Posterior vena cava (tissue), 2 donors: ENCODE data around the gene LILRB5. TPM values are rescaled to one million over a fixed set of nuclear protein-coding genes. Genes with fewer than 3 reads are reported as not detected.
A peak's percentile ranks its signal among the peaks of the same experiment; 100 is the strongest.
"Not testable (repeated sequence)": the region's sequence is repeated elsewhere in the genome, so short reads cannot be mapped to it uniquely, and the experiment has no call there.

Experiments
- DNase-seq: peaks from one replicate; pipeline ENCODE4 v3.0.0-alpha.2; 2020; ENCODE audit warnings: low spot score
- intact Hi-C, 2 donors: fragments of 100-400 bp; cut with DNase I; formaldehyde crosslinking; loops; one replicate each; pipeline versions ENCODE4 v1.14.1 to v1.14.2; 2022 to 2023
- long read RNA-seq, 2 donors: library from polyadenylated mRNA; unstranded; transcript quantifications; one replicate each; pipeline ENCODE4 v2.0.0, GENCODE V29; 2020 to 2021
- total RNA-seq, 2 donors: library from RNA; stranded (reverse); fragmentation: NEBNext Ultra II Directional; extraction: Animal tissue kit (Norgen Biotek cat#: 25700); gene quantifications; one replicate each; pipeline ENCODE4 v1.2.1, GENCODE V29; 2021
- donor health status: DM: yes; HTN: yes; CAD: no.
- donor health status: DM: yes; HTN: yes; CAD: no.

Gene LILRB5
- total RNA-seq: 10 to 100 TPM; 14.9 to 22.5 TPM
- long read RNA-seq, donor 1: 0 reads
- long read RNA-seq, donor 2, partial matches to known transcripts: 3 of 9 reads
- long read RNA-seq, donor 2, other reads (novel, unspliced or antisense): 1 of 9 reads

DNA sequence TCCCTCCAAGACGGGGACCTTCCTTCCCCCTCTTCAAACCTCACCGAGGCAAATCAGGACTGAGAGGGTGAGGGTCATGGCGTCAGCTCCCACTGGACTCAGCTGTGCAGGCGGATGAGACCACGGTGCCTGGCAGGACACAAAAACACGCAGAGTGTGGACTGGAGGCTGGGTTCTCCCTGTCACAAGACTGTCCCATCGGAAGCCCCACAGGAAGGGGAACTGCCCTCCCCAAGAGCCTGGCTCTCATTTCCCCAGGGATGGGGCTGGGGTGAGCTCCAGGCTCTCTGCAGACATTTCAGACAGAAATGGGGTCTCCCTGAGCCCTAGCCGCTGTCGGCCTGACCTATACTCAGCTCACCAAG, at the start of gene LILRB5:
LILRB5 (minus strand) TSS at position 158 of the 365 bp plus-strand sequence; CDS start at position 78, 80 bp downstream.
- no peak for DNase-seq
- intact Hi-C loops: no loop called here

DNA sequence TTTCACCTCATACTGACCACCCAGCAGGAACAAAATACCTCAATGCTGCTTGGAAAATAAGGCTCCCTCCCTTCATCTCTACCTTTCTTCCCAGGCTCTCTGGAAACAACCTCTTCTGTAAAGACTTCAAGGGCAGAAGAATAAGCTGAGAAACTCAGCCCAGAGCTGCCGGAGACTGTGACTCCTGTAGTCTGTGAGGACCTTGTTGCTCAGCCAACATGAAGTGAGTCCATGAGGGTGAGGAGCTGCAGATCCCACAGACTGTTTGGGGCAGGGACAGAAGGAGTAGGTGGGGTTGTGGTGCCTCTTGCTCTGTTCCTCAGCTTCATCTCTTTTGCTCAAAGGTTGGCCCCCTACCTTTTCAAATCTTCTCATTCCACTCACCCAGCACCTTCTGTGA, 48.1 kb upstream of the LILRB5 start:
- intact Hi-C loops: no loop called here
- peak; percentile 36 for DNase-seq

DNA sequence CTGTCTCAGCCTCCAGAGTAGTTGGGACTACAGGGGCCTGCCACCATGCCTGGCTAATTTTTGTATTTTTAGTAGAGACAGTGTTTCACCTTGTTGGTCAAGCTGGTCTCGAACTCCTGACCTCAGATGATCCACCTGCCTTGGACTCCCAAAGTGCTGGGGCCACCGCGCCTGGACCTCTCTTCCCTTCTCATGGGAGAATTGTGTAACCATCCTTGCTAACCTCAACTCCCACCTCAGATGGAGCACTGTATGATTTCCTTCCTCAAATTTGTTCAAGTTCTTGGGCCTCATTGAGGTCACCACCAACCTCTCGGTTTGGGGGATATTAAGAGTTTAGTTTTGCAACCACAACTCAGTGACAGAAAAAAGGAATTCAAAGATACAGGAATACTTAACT, 45.2 kb upstream of the LILRB5 start:
- intact Hi-C loops: no loop called here
- peak; percentile 81 for DNase-seq

DNA sequence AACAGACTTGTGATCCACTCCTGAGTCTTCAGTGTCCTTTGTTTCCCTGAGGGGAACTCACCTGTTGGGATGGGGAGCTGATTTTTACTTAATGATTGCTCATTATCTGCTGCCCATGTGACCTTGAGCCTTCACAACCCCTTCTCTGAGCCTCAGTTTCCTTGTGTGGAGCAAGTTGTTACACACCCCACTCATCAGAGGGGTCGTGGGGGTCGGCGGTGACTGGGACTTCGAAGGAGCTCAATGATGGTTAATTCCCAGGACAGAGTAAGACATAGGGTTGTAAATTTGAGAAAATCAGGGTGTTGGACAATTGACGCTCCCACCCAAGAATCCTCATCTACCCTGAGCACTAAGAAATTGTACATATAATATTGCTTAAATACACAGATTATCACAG, 42.4 kb upstream of the LILRB5 start:
- peak; percentile 9 for DNase-seq
- intact Hi-C loops: loop anchor here in 1 of 2 donors (5.0 to 10.0 kb wide), 2 partner anchors 477 to 1175 kb away; partner anchors contain the start of genes NLRP12 and ZNF628

DNA sequence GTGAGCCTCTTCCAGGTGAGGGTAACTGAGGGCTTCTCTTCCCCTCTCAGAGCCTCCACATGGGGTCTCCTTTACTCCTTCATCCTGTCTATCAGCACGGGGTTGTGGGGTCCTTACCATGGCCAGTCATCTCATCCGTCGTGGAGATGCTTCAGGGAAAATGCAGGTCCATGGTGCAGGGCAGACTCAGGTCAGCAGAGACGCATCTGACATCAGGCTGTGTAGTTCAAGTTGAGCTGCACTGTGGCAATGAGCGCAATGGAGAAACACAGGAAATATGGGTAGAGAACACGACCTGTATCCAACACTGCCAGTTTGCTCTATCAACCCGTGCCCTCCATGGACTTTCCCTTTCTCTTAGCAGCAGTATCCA, 42.0 kb upstream of the LILRB5 start:
- intact Hi-C loops: loop anchor here in 1 of 2 donors (5.0 to 10.0 kb wide), 2 partner anchors 477 to 1176 kb away; partner anchors contain the start of genes NLRP12 and ZNF628
- peak; percentile 64 for DNase-seq

DNA sequence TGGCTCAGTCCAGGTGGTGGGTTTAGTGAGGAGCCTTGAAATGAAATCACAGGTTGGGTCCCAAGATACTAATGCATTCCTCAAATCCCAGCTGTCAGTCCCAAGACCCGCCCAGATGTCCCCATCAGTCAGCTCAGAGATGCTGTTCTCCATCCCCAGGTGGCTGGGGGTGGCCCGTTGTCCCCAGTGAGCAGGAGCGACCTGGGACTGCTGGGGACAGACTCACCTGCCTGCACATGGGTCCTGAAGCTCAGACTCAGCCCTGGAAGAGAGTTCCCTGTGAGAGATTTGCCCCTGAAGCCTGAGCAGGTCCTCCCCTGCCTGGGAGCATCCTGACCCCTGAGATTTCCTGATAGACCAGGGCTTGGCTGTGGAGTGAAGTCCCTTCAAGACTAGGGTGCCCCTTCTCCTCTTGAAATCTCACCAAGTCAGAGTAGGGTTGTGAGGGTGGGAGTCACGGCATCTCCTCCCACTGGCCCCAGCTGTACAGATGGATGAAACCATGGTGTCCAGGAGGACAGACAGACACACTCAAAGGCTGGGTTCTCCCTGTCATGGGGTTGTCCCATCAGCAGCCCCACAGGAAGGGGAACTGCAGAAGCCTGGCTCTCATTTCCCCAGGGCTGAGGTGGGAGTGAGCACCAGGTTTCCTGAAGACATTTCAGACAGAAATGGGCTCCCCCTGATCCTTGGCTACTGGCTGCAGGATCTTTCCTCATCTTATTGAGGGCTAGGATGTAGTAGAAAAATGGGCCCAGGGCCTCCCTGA, 41.5 kb upstream of the LILRB5 start:
- DNase-seq: peak; percentile 36
- intact Hi-C loops: loop anchor here in 1 of 2 donors (5.0 to 10.0 kb wide), 2 partner anchors 476 to 1176 kb away; partner anchors contain the start of genes NLRP12 and ZNF628

DNA sequence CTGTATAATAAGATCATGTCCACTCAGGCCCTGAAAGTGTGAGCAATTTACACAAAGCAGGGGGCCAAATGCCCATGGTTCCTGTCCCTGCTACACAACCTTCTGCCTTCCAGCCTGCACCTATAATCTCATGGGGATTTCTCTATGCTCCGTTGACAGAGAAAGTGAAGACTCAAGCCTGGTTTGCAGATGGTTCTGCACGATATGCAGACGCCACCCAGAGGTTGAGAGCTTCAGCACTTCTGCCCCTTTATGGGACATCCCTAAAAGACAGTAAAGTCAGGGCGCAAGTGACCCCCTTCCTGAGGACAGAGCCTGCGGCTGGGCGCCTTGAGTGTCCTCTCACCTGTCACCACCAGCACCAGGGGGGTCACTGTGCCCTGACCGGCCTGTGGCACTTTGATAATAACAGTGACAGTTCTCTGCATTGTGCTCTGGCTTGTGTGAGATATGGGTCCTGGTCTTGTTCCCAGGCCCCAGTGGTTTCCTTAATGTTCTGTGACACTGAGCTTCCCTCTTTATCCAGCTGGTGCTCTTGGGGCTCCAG, 40.8 kb upstream of the LILRB5 start:
- intact Hi-C loops: loop anchor here in 1 of 2 donors (5.0 to 10.0 kb wide), 2 partner anchors 476 to 1177 kb away; partner anchors contain the start of genes NLRP12 and ZNF628
- DNase-seq: no peak

DNA sequence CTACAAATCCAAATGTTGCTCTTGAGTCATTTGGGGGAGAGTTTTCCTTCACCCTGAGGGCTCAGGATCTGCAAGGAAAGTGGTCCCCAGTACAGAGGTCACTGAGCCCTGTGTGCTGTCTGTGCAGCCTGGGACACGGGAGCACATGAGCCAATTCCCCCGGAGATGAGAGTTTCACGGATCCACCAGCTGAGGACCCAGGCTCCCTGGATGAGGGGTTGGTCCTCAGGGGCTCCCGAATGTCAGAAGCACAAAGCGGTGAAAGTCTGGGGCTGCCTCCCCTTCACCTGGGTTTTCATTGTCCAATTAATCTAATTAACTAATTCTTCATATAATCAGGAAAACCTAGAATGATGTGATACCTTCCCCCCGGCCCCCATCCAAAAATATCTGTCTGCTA, 37.5 kb upstream of the LILRB5 start:
- intact Hi-C loops: loop anchor here in 1 of 2 donors (10.0 kb wide), 1 partner anchor 1180 kb away; the partner anchor contains the start of gene ZNF628
- DNase-seq: peak; percentile 75

DNA sequence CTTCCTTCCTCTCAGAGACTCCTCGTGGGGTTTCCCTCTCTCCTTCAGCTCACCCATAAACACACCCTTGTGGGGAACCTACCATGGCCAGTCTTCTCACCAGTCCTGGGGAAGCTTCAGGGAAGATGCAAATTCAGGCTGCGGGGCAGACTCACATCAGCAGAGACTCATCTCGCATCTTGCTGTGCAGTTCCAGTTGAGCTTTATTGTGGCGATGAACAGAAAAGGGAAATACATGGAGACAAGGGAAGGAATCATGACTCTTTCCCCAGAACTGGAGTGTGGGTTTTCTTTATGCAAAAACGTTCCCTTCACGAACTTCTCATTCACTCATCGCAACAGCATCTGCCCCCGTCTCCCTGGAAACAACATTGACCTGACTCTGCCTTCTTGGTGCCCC, 32.1 kb upstream of the LILRB5 start:
- DNase-seq, intact Hi-C loops: not testable (repeated sequence)

DNA sequence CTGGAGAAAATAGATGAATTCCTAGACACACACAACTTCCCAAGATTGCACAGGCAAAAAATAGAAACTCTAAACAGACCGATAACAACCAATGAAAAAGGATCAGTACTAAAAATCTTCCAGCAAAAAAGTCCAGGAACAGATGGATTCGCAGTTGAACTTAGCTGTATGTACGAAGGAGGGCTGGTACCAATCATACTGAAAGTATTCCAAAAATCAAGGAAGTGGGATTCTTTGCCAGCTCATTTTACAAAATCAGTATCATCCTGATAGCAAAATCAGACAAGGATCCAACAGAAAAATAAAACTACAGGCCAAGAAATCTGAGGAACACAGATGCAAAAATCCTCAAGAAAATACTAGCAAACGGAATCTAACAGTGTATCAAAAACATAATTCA, 30.4 kb upstream of the LILRB5 start:
- intact Hi-C loops: no loop called here
- DNase-seq: no peak

DNA sequence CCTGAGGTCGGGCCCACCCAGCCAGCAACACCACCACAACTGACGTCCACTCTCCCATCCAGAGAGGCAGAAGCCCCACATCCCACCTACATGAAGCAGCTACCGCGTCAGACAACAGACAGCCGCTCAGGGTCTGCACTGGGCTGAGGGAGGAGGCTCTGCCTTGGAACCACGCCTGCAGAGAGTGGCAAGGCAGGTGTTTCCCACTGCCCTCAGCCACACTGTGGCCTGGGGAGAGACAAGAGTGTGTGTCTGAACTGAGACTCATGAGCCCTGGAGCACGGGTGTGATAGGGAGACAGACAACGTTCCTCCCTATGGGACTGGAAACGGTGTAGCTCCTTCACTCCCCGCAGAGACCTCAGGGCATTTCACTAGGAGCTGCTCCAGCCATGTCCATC, 29.2 kb upstream of the LILRB5 start:
- intact Hi-C loops, DNase-seq: not testable (repeated sequence)

DNA sequence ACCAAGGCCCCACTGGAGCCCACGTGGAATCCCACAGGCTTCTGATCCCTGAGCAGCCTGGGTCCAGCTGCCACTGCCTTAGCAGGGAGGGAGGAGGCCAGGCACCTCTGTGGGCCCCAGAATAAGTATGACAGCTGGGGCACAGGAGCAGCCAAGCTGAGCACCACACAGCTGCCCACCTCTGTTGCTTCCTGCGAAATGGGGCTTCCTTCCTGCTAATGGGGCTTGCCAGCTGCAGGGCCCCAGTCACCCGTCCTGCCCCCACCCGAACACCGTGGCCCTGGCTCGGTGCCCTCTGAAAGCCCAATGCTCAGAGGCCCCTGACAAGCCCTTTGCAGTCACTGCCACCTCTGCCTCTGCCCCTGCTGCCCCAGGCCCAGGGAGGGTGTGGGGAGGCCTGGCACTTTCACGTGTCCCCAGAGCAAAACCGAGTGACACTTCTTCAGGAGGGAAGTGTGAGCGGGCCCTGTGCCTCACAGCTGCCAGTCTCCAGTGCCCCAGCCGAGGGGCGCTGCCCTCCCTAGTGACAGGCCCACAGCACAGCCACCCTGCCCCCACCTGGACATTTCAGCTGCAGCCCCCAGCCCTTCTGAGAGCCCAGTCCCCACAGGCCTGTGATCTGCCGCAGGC, 28.5 kb upstream of the LILRB5 start:
- DNase-seq, intact Hi-C loops: not testable (repeated sequence)

DNA sequence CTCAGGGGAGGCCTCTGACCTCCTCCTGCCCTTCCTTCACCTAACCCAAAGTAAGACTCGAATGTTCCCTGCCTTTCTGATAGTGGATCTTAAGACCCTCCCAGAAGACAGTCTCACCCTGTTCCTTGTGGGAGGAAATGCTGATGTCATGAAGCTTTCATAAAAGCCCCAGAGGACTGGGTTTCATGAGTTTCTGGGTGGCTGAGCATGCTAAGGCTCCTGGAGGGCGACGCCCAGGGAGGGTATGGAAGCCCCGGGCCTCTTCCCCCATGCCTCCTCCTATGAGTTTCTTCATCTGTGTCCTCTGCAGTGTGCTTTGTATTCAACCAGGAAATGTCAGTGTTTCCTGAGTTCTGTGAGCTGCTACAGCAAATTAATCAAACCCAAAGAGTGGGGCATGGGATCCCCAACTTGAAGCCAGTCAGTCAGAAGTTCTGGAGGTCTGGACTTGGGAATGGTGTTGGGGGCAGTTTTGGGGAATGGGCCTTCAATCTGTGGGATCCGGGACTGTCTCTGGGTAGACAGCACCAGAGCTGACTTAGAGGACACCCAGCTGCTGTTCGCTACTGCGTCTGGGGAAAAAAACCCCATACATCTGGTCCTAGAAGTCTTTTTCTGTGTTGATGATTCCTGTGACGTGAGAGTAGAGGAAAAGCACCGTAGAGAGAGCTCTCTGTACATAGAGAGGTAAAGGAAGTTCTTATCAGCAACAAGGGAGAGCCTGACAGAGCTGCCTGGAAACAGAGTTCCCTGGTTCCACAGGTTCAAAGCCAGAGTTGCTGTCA, 25.8 kb upstream of the LILRB5 start:
- intact Hi-C loops: no loop called here
- no peak for DNase-seq

DNA sequence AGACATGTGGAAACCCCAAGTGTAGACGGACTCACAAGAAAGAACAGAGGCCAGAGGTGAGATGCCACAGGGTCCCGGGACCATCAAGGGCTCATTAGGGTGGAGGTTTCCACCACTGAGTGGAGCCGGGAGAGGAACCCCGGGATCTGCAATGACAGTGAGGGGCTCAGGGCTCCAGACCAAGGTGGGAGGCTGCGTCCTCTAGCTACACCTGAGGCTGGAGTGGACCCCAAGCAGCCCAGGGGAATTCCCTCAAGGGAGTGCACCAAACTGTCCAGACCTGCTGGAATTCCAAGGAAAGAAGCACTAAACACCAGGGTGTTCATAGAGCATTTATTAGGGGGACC, 24.6 kb upstream of the LILRB5 start:
- intact Hi-C loops, DNase-seq: not testable (repeated sequence)

DNA sequence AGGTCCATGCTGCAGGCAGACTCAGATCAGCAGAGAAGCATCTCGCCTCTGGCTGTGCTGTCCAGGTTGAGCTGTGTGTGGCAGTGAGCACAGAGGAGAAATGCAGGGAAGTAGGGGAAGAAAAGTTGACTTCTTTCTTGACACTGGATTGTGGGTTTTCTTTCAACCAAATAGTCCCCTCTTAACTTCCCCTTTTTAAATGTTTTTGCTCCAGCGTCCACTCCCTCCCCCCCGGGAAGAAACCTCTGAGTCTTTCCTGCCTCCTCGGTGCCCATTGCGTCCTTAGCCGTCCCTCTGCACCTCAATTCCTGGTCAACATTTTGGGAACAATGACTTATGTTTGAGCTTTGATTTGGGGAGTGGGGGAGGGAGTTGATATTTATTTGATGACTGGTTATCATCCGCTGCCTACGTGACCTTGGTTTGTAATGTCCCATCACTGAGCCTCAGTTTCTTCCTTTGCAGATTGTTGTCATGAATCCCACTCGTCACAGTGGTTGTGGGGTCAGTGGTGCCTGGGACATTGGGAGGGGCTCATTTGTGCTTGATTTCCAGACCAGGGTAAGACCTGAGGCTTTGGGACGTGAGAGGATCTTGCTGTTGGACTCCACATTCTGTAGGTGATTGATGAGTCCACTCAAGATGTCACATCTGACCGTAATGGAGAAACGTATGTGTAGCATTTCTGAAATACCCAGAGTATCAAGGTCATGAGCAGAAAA, 24.1 kb upstream of the LILRB5 start, which contains the start of gene LILRB2:
LILRB2 (minus strand) TSS at position 104 of the 722 bp plus-strand sequence. CDS start 614 bp downstream, outside the sequence.
- no peak for DNase-seq
- intact Hi-C loops: no loop called here

DNA sequence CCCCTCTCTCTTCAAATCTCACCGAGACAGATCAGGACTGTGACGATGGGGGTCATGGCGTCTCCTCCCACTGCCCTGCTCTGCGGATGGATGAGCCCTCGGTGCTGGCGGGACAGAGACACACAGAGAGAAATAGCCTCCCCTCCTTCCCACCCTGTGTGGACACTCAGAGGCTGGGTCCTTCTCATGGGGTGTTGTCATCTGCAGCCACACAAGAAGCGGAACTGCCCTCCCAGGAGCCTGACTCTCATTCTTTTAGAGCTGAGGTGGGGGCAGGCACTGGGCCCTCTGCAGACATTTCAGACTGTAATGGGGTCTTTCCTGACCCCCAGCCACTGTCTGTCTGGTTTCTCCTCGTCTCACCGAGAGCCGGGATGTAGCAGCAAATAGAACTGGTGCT, 23.4 kb upstream of the LILRB5 start:
- intact Hi-C loops: not testable (repeated sequence)

DNA sequence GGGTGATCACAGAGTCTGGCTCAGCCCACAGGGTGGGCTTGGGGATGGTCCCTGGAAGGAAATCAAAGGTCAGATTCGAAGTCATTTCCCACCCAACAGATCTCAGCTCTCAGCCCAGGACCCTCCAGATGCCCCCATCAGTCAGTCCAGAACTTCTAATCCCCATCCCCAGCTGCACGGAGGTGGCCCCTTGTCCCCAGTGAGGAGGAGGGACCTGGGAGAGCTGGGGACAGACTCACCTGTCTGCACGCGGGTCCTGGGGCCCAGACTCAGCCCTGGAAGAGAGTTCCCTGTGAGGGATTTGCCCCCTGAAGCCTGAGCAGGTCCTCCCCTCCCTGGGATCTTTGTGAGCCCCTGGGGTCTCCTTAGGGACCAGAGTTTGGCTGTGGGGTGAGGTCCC, 23.0 kb upstream of the LILRB5 start:
- intact Hi-C loops, DNase-seq: not testable (repeated sequence)

More for the DNA sequence above, 23.4 kb upstream of the LILRB5 start:
- DNase-seq: not testable (repeated sequence)

DNA sequence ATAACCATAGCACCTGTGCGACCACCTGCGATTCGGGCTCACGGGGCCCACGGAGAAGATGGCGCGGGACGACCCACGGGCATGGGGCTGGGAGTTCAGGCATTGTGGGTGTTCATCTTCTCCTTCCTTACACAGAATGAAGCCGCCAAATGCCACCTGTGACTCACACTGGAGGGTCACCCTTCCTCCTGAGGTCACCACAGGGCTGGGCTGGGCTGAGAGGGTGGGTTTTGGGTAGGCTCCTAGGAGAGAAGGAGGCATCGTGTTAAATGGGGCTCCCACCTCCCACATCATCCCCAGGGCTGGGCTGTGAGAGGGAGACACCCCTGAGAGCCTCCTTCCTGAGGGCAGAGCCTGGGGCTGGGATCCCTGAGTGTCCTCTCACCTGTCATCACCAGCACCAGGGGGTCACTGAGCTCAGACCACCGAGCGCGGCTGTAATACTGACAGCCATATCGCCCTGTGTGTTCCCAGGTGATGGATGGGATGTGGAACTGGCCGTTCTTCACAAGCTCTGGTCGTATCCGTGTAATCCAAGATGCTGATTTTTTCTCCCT, 22.4 kb upstream of the LILRB5 start:
- no peak for DNase-seq
- intact Hi-C loops: no loop called here
